Measurements from ENCODE around the gene SHISA9. TPM values are rescaled to one million over a fixed set of nuclear protein-coding genes. Genes with fewer than 3 reads are reported as not detected.

The SHISA9 gene
- total RNA-seq, 3 donors from 2014 or later, result 0.33 to 4.1 TPM; not detected in 1

DNA sequence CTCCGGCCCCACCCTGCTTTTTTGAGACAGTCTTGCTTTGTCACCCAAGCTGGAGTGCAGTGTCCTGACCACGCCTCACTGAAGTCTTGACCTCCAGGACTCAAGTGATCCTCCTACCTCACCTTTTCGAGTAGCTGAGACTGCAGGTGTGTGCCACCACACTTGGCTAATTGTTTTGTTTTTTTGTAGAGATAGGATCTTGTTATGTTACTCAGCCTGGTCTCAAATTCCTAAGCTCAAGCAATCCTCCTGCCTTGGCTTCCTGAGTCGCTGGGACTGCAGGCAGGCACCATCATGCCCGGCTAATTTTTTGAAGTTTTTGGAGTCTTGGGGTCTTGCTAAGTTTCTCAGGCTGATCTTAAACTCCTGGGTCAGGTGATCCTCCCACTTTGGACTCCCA lies 206.7 kb downstream of the SHISA9 start:
- intact Hi-C loops (cut with DNase I; ENCODE audit: low total_unique reads), result no loop called here

DNA sequence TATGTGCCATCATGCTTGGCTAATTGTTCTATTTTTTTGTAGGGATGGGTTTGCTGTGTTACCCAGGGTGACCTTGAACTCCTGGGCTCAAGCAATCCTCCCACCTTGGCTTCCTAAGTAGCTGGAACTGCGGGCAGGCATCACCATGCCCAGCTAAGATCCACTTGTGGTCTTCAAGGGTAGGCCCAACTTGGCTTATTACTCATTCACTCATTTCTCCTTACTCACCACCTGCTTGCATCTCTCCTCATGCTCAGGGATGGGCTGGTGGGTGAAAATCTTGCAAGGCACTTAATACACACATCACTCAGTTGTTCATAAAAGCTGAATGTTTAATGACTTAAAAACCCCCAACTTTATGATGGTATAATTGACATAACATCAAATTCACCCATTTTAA lies 207.8 kb downstream of the SHISA9 start:
- Histone ChIP-seq H3K36me3 (no peaks in the 10 kb centered on the region), H3K4me3 (no peak overlapping the region), H3K4me1 (no peaks in the 10 kb centered on the region), H3K9me3 (peaks cover 0 to 4% of the 10 kb centered on the region in 2 donors), H3K27ac (peak overlapping the region; percentile 30 to 54), H3K27me3 (no peaks in the 10 kb centered on the region)
- intact Hi-C loops (cut with DNase I; ENCODE audit: low total_unique reads), result no loop called here
- TF ChIP-seq, protein P1, sequence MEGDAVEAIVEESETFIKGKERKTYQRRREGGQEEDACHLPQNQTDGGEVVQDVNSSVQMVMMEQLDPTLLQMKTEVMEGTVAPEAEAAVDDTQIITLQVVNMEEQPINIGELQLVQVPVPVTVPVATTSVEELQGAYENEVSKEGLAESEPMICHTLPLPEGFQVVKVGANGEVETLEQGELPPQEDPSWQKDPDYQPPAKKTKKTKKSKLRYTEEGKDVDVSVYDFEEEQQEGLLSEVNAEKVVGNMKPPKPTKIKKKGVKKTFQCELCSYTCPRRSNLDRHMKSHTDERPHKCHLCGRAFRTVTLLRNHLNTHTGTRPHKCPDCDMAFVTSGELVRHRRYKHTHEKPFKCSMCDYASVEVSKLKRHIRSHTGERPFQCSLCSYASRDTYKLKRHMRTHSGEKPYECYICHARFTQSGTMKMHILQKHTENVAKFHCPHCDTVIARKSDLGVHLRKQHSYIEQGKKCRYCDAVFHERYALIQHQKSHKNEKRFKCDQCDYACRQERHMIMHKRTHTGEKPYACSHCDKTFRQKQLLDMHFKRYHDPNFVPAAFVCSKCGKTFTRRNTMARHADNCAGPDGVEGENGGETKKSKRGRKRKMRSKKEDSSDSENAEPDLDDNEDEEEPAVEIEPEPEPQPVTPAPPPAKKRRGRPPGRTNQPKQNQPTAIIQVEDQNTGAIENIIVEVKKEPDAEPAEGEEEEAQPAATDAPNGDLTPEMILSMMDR (IDR thresholded peaks at IDR 0.05), result no peak
- TF ChIP-seq POLR2A (IDR thresholded peaks at IDR 0.05), result no peak
- no peak for TF ChIP-seq POLR2AphosphoS5 (IDR thresholded peaks at IDR 0.05)
- no peak for DNase-seq (ENCODE audit: low spot score in 2 of 2)

More for the DNA sequence above, 206.7 kb downstream of the SHISA9 start:
- DNase-seq (ENCODE audit: low spot score in 2 of 2), result no peak
- Histone ChIP-seq H3K27me3 (no peaks in the 10 kb centered on the region), H3K4me1 (no peaks in the 10 kb centered on the region), H3K36me3 (no peaks in the 10 kb centered on the region), H3K4me3 (no peak overlapping the region), H3K27ac (no peak overlapping the region), H3K9me3 (peaks cover 4 to 5% of the 10 kb centered on the region in 2 donors)
- TF ChIP-seq, protein P1 (IDR thresholded peaks at IDR 0.05), result no peak
- TF ChIP-seq POLR2A (IDR thresholded peaks at IDR 0.05), result no peak
- TF ChIP-seq POLR2AphosphoS5 (IDR thresholded peaks at IDR 0.05), result no peak

DNA sequence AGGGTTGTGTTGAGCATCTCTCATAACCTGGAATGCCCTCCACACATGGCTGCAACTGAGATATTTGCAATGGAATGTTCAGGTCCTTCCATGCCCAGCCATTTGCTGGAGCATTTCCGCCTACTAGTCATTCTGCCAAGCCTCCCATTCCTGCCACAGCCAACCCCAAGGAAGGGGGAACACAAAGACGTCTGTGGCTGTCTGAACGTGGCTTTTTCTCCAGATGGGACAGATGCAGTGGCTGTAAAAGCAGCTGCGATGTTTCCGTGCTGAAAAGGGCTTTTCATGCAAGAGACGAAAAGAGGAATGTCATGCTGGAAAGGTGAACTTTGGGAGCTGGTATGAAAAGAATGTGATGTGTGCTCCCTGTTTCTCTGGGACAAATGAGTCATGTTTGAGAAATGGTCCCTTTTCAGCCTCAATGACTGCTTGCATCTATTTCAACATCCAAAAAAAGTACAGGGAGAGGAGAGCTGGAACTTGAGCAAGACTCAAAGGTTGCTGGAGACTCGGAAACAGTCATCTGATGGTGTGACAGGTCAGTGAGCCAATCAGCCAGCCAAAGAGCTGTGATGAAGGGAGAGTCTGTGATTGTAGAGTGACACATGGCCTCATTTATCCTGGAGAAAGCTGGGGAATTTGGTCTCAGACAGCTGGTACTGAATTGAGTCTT lies 208.9 kb downstream of the SHISA9 start:
- Histone ChIP-seq H3K4me3 (no peak overlapping the region), H3K4me1 (no peaks in the 10 kb centered on the region), H3K9me3 (no peaks in the 10 kb centered on the region), H3K27me3 (no peaks in the 10 kb centered on the region), H3K36me3 (no peaks in the 10 kb centered on the region), H3K27ac (peak overlapping the region; percentile 60 to 74)
- TF ChIP-seq, protein P1 (IDR thresholded peaks at IDR 0.05), result no peak
- TF ChIP-seq POLR2AphosphoS5 (IDR thresholded peaks at IDR 0.05), result no peak
- no peak for TF ChIP-seq POLR2A (IDR thresholded peaks at IDR 0.05)
- peak in 1 of 2 donors; percentile 76 for DNase-seq (ENCODE audit: low spot score in 2 of 2)
- intact Hi-C loops (cut with DNase I; ENCODE audit: low total_unique reads), result no loop called here

DNA sequence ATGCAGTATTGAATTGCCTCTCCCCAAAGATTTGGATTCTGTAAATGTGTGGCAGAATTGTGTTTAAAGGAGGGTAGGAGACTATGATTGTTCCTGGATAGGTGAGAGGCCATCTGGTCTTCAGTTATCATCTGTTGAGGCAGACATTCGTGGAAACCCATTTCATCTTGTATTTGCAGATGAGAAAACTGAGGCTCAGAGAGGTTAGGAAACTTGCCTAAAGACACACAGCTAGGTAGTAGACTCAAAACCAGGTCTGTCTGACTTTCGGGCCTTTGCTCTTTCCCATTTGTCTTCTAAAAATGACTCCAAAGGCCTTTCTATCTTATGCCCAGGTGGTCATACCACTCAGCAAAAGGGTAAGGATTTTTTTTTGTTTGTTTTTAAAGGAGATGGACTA lies 210.3 kb downstream of the SHISA9 start:
- intact Hi-C loops (cut with DNase I; ENCODE audit: low total_unique reads), result no loop called here
- DNase-seq (ENCODE audit: low spot score in 2 of 2), result no peak
- peak overlapping the region in 1 of 2 donors; percentile 43 for H3K27ac ChIP-seq
- no peaks in the 10 kb centered on the region for H3K4me1 ChIP-seq
- H3K27me3 ChIP-seq, result no peaks in the 10 kb centered on the region
- no peaks in the 10 kb centered on the region for H3K36me3 ChIP-seq
- no peak for TF ChIP-seq POLR2A (IDR thresholded peaks at IDR 0.05)
- TF ChIP-seq, protein P1 (IDR thresholded peaks at IDR 0.05), result no peak
- no peaks in the 10 kb centered on the region for H3K9me3 ChIP-seq
- no peak overlapping the region for H3K4me3 ChIP-seq

DNA sequence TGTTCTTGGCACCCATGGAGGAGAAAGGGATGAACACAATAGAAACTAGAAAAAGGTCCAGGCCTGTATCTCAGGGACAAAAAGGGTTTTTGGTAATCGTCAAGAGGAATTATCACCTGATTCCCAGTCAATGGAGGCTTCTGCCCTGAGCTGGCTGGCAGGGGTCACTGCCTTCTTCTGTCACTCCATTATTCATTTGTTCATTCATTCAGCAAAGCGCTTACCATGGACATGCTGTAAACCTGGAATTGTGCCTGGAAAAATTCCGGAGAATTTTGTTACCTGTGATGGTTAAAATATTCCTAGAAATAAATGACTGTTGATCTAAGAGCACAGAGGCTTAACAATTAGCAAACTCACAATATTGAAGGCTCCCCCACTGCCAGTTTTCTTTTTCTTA lies 212.3 kb downstream of the SHISA9 start:
- Histone ChIP-seq H3K4me3 (no peak overlapping the region), H3K9me3 (no peaks in the 10 kb centered on the region), H3K27me3 (no peaks in the 10 kb centered on the region), H3K4me1 (no peaks in the 10 kb centered on the region), H3K27ac (peak overlapping the region; percentile 42 to 69), H3K36me3 (no peaks in the 10 kb centered on the region)
- intact Hi-C loops (cut with DNase I; ENCODE audit: low total_unique reads), result no loop called here
- no peak for DNase-seq (ENCODE audit: low spot score in 2 of 2)
- TF ChIP-seq POLR2AphosphoS5 (IDR thresholded peaks at IDR 0.05) (no peak), POLR2A (IDR thresholded peaks at IDR 0.05) (no peak)
- TF ChIP-seq, protein P1 (IDR thresholded peaks at IDR 0.05), result no peak

All from breast epithelium (tissue), 4 donors.